ENCODE measurements around the gene CPSF7. TPM values are rescaled to one million over a fixed set of nuclear protein-coding genes. Genes with fewer than 3 reads are reported as not detected.
A peak's percentile ranks its signal among the peaks of the same experiment; 100 is the strongest.

CPSF7 gene
- total RNA-seq, 4 donors from 2014 or later, result 38.9 to 180 (median 42.5) TPM

DNA sequence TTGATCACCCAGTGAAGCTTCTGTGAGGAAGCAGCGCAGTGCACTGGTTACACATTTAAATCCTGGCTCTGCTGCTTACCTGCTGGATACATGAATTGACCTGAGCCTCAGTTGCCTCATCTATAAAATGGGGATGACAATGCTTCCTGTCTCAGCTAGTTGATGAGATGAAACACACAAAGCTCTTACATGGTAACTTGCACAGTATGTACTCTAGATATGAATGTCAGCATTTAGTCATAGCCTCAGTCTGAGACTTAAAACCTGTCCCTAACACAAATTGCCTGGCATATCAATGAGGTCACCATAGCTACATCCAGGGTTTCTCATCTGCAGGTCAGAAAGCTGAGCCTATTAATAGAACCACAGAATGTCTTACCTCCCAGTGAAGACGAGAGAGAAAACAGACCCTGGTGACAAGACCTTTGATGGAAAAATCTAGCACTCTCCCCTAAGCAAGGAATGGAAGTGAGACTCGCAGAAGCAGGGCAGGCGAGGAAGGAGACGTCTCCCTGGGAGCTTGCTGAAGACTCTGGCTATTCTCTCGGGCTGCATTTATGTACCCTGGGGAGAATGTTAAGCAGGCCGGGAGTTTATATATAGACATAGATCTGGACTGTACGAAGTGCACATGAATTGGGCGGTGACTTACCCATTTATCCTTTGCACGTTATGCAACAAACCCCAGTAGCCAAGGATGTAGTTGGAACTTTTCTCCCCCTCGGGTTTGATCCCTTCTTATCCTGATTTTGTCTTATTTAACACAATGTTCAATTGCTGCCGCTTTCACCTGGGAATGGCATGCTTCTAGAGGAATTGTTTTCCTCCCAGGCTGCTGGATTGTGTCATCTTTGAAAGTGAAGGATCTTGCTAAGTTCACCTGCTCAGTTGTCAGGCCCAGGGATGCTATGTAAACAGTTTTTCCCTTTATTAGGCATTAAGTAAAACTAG is 18.1 kb upstream of the CPSF7 start:
- intact Hi-C loops (cut with DNase I; ENCODE audit: low total_unique reads) (loop anchor here (1.0 kb wide), 1 partner anchor 25 kb away; no protein-coding TSS in a partner anchor), in situ Hi-C loops (cut with MboI; ENCODE audit: low sequenced_read_pairs in 4 of 4) (loop anchor here (5.0 to 10.0 kb wide), 2 partner anchors 67 to 69 kb away; no protein-coding TSS in a partner anchor)
- H3K4me3 ChIP-seq, result peak overlapping the region in 2 of 4 donors; percentile 1 to 14
- TF ChIP-seq POLR2A (IDR thresholded peaks at IDR 0.05), result peak in 1 of 2 donors; percentile 49
- TF ChIP-seq, protein P1, sequence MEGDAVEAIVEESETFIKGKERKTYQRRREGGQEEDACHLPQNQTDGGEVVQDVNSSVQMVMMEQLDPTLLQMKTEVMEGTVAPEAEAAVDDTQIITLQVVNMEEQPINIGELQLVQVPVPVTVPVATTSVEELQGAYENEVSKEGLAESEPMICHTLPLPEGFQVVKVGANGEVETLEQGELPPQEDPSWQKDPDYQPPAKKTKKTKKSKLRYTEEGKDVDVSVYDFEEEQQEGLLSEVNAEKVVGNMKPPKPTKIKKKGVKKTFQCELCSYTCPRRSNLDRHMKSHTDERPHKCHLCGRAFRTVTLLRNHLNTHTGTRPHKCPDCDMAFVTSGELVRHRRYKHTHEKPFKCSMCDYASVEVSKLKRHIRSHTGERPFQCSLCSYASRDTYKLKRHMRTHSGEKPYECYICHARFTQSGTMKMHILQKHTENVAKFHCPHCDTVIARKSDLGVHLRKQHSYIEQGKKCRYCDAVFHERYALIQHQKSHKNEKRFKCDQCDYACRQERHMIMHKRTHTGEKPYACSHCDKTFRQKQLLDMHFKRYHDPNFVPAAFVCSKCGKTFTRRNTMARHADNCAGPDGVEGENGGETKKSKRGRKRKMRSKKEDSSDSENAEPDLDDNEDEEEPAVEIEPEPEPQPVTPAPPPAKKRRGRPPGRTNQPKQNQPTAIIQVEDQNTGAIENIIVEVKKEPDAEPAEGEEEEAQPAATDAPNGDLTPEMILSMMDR (IDR thresholded peaks at IDR 0.05 in 4 of 5, conservative IDR thresholded peaks at IDR 0.05 in 1 of 5), result no peak
- peak overlapping the region; percentile 78 to 90 (median 83) for H3K27ac ChIP-seq
- no peaks in the 10 kb centered on the region for H3K9me3 ChIP-seq
- ATAC-seq (peak; percentile 73 to 80), DNase-seq (peak; percentile 34 to 37)
- peaks cover 54 to 57% of the 10 kb centered on the region in 2 donors for H3K4me1 ChIP-seq
- no peaks in the 10 kb centered on the region for H3K27me3 ChIP-seq
- H3K36me3 ChIP-seq, result peaks cover 0 to 8% of the 10 kb centered on the region in 2 donors

DNA sequence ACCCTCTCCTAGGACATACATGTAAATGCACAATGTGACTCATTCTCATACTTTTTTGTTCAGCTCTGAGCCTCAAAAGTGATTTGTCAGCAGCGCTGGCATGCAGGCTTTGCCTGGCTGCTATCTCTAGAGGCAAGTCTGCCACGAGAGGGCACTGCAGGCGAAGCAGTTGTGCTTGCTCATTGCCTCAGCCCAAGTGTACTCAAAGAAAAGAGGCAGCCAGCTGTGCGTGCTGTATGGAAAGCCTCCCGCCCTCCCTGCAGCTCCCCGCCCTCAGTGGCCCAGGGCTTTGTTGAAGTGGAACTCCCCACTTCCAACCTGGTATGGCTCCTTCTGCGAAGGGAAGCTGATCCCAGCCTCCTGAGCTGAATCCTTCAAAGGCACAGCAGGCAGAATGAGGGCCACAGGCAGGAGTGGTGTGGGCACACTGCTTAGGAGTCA is 16.5 kb upstream of the CPSF7 start:
- intact Hi-C loops (cut with DNase I; ENCODE audit: low total_unique reads), result loop anchor here (1.0 kb wide), 1 partner anchor 71 kb away; no protein-coding TSS in a partner anchor
- Histone ChIP-seq H3K27me3 (no peaks in the 10 kb centered on the region), H3K9me3 (no peaks in the 10 kb centered on the region), H3K27ac (peak overlapping the region; percentile 78 to 90 (median 83)), H3K36me3 (peaks cover 0 to 7% of the 10 kb centered on the region in 2 donors), H3K4me3 (no peak overlapping the region), H3K4me1 (peaks cover 54 to 57% of the 10 kb centered on the region in 2 donors)
- DNase-seq (peak; percentile 79 to 93), ATAC-seq (peak; percentile 82 to 87)
- TF ChIP-seq, protein P1 (IDR thresholded peaks at IDR 0.05 in 4 of 5, conservative IDR thresholded peaks at IDR 0.05 in 1 of 5), result peak; percentile 86 to 91 (median 88)
- TF ChIP-seq POLR2A (IDR thresholded peaks at IDR 0.05), result no peak
- in situ Hi-C loops (cut with MboI; ENCODE audit: low sequenced_read_pairs in 4 of 4), result loop anchor here (5.0 to 10.0 kb wide), 2 partner anchors 69 to 71 kb away; no protein-coding TSS in a partner anchor

DNA sequence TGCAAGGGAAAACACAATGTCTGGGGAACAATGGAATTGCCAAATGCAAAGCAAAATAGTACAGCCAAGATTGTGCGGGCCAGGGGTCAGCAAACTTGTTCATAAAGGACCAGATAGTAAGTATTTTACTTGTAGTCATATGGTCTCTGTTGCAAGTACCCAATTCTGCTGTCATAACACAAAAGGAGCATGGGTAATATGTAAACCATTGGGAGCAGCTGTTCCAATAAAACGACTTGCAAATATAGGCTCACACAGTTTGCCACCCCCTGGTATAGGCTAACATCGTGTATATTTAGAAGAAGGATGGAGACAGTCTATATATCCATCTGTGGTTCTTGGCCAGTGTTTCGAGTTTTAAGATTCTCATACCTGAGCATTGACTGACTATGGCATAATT is 15.7 kb upstream of the CPSF7 start:
- peak overlapping the region; percentile 78 to 90 (median 83) for H3K27ac ChIP-seq
- ATAC-seq, result no peak
- no peak overlapping the region for H3K4me3 ChIP-seq

DNA sequence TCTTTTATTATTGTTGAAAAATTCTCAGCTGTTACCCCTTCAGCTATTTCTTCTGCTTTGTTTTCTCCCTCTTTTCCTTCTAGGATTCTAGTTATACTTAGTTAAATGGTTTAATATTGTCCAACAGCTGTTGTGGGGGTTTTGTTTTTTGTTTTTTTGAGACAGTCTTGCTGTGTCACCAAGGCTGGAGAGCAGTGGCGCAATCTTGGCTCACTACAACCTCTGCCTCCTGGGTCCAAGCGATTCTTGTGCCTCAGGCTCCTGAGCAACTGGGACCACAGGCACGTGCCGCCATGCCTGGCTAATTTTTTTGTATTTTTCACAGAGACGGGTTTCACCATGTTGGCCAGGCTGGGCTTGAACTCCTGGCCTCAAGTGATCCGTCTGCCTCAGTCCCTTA is 12.8 kb upstream of the CPSF7 start:
- in situ Hi-C loops (cut with MboI; ENCODE audit: low sequenced_read_pairs in 4 of 4), result loop anchor here in 1 of 4 donors (10.0 kb wide), 1 partner anchor 72 kb away; no protein-coding TSS in a partner anchor
- no peaks in the 10 kb centered on the region for H3K27me3 ChIP-seq
- H3K9me3 ChIP-seq, result no peaks in the 10 kb centered on the region
- ATAC-seq (no peak), DNase-seq (peak in 1 of 2 donors; percentile 51)
- TF ChIP-seq, protein P1 (IDR thresholded peaks at IDR 0.05 in 4 of 5, conservative IDR thresholded peaks at IDR 0.05 in 1 of 5), result no peak
- no peak for TF ChIP-seq POLR2A (IDR thresholded peaks at IDR 0.05)
- intact Hi-C loops (cut with DNase I; ENCODE audit: low total_unique reads), result no loop called here
- H3K4me1 ChIP-seq, result peaks cover 29 to 32% of the 10 kb centered on the region in 2 donors
- peaks cover 6 to 33% of the 10 kb centered on the region in 2 donors for H3K36me3 ChIP-seq
- peak overlapping the region in 3 of 4 donors; percentile 29 to 51 (median 45) for H3K27ac ChIP-seq
- no peak overlapping the region for H3K4me3 ChIP-seq

More for the DNA sequence above, 15.7 kb upstream of the CPSF7 start:
- H3K4me1 ChIP-seq, result peaks cover 53 to 54% of the 10 kb centered on the region in 2 donors
- H3K27me3 ChIP-seq, result no peaks in the 10 kb centered on the region
- no peak for DNase-seq
- peaks cover 0 to 5% of the 10 kb centered on the region in 2 donors for H3K36me3 ChIP-seq
- H3K9me3 ChIP-seq, result no peaks in the 10 kb centered on the region
- in situ Hi-C loops (cut with MboI; ENCODE audit: low sequenced_read_pairs in 4 of 4) (loop anchor here (5.0 to 10.0 kb wide), 2 partner anchors 69 to 72 kb away; no protein-coding TSS in a partner anchor), intact Hi-C loops (cut with DNase I; ENCODE audit: low total_unique reads) (no loop called here)
- TF ChIP-seq, protein P1 (IDR thresholded peaks at IDR 0.05 in 4 of 5, conservative IDR thresholded peaks at IDR 0.05 in 1 of 5), result no peak
- TF ChIP-seq POLR2A (IDR thresholded peaks at IDR 0.05), result no peak
